ENCODE data around the gene CHRNA10. TPM values are rescaled to one million over a fixed set of nuclear protein-coding genes. Genes with fewer than 3 reads are reported as not detected.

Gene CHRNA10
- total and polyA plus RNA-seq, 10 of the 15 experiments (the other 5 are each of a cell fraction or from before 2014, with no cell fraction given): 0.14 to 1.5 (median 0.57) TPM

GRCh38 chr11:3712274-3712673 lies 41.1 kb upstream of the CHRNA10 start:
- TF ChIP-seq ZZZ3 (IDR thresholded peaks at IDR 0.05; ENCODE audit: control insufficient read depth, insufficient read length, low read depth): no peak
- TF ChIP-seq FOXK2 (IDR thresholded peaks at IDR 0.05): no peak
- TF ChIP-seq JUNB (IDR thresholded peaks at IDR 0.05): no peak
- TF ChIP-seq BCL11A (IDR thresholded peaks at IDR 0.05; ENCODE audit: low read depth, low read length): no peak
- no peak for TF ChIP-seq ATF7 (IDR thresholded peaks at IDR 0.05; ENCODE audit: low read depth)
- TF ChIP-seq NR2C1 (IDR thresholded peaks at IDR 0.05): no peak
- no peak for TF ChIP-seq STAT1 (conservative IDR thresholded peaks at IDR 0.05)
- TF ChIP-seq PKNOX1 (IDR thresholded peaks at IDR 0.05): no peak
- TF ChIP-seq TBL1XR1 (IDR thresholded peaks at IDR 0.05; ENCODE audit: low read depth, low read length): no peak
- no peak for TF ChIP-seq GABPA (IDR thresholded peaks at IDR 0.05; ENCODE audit: low read depth)
- no peak for TF ChIP-seq RUNX3 (IDR thresholded peaks at IDR 0.05; ENCODE audit: low read length)
- TF ChIP-seq ZNF622 (IDR thresholded peaks at IDR 0.05): no peak
- ChIA-PET POLR2A (no interaction called here), RAD21 (ENCODE audit: unreplicated experiment) (no interaction called here), CTCF (interaction anchor here (1.5 to 1.8 kb wide), 2 partner anchors 10 to 96 kb away, joined by 3 to 8 read pairs; partner anchors contain the start of gene PGAP2), SMC1A (ENCODE audit: uncharacterized antibody, unreplicated experiment) (interaction anchor here (1.8 kb wide), 1 partner anchor 23 kb away, joined by 4 read pairs; no protein-coding TSS in a partner anchor)
- FAIRE-seq (no peak), DNase-seq (ENCODE audit: low read depth, low spot score) (no peak), ATAC-seq (no peak)
- no TSS peak for BruUV-seq (replicated peaks)
- peaks cover 7 to 37% of the 10 kb centered on the region in 2 experiments; a peak in 3 of 4 replicates for H3K36me3 ChIP-seq (ENCODE audit: control insufficient read depth in 2 of 2, insufficient read depth in 2 of 2, low read length in 1 of 2)
- no peaks in the 10 kb centered on the region for H3K9me3 ChIP-seq (replicated peaks; ENCODE audit: control insufficient read depth, insufficient read depth, low read length)
- no peaks in the 10 kb centered on the region for H4K20me1 ChIP-seq (ENCODE audit: control insufficient read depth, insufficient read depth)
- H3K4me1 ChIP-seq (ENCODE audit: control insufficient read depth, insufficient read depth, low read length): no peaks in the 10 kb centered on the region
- 79% methylated on average over 6 of the region's 6 CpGs for WGBS (ENCODE audit: insufficient coverage, insufficient replicate concordance, low lambda C conversion rate, missing lambda C conversion rate)
- H3K79me2 ChIP-seq (ENCODE audit: control insufficient read depth, insufficient read depth, low read length): no peaks in the 10 kb centered on the region
- no peak overlapping the region for H3K9ac ChIP-seq (ENCODE audit: control insufficient read depth, insufficient read depth, low read length)
- H3K27me3 ChIP-seq (replicated peaks in 1 of 2; ENCODE audit: control insufficient read depth in 2 of 2, insufficient read depth in 2 of 2, low read length in 1 of 2): no peaks in the 10 kb centered on the region
- intact Hi-C loops (cut with micrococcal nuclease; ENCODE audit: unreplicated experiment): no loop called here
- H3K27ac ChIP-seq (ENCODE audit: control insufficient read depth, insufficient read depth): no peak overlapping the region
- H3K4me3 ChIP-seq: no peak overlapping the region
- H3K4me2 ChIP-seq (ENCODE audit: control insufficient read depth, insufficient read depth): no peak overlapping the region
- in situ Hi-C loops (cut with MboI): no loop called here
- H2AFZ ChIP-seq (ENCODE audit: control insufficient read depth, low read depth, low read length): no peak overlapping the region

All from GM12878 (cell line).